GM21737 (cell line): Measurements from ENCODE around the gene CAMK1D.
A peak's percentile ranks its signal among the peaks of the same experiment; 100 is the strongest.
"Not testable (repeated sequence)": the region's sequence is repeated elsewhere in the genome, so short reads cannot be mapped to it uniquely, and the experiment has no call there.

Experiments used
- ATAC-seq: cut with Tn5 transposase; IDR thresholded peaks from one replicate; pipeline ENCODE4 v1.9.1; 2021; ENCODE audit warnings: mild to moderate bottlenecking, moderate library complexity; ENCODE audit not compliant: unreplicated experiment

CAMK1D gene

GRCh38 chr10:12348870-12349628, at the start of gene CAMK1D:
TSS of gene CAMK1D (plus strand) at chr10:12349547.
- ATAC-seq, result peak; percentile 54

DNA sequence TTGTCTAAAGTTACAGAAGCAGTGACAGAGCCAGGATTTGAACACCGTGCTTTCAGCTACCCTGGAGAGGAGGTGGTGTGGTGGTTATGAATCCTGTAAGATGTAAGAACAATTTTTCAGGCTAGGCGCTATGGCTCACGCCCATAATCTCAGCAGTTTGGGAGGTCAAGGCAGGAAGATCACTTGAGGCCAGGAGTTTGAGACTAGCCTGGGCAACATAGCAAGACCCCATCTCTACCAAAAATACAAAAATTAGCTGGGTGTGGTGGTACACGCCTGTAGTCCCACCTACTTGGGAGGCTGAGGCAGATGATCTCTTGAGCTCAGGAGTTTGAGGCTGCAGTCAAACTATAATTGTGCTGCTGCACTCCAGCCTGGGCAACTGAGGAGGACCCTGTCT, 48.3 kb upstream of the CAMK1D start:
- ATAC-seq, result not testable (repeated sequence)

DNA sequence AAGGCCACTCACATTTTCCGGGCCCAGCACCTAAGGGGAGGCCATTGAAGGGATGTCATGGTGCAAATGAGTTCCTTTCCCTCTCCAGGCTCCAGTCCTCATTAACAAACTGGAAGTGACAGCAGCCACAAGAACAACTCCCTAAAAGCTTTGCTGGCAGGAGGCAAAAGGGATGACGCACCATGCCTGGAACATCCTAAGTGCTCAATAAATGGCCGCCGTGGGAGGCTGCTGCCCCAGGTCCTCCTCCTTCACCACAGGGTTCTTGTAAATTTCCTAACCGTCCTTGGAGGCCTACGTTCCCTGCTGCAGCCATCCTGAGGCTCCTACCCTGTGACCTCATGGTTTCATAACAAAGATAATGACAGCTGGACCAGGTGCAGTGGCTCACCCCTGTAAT, 41.3 kb upstream of the CAMK1D start:
- ATAC-seq, result no peak

DNA sequence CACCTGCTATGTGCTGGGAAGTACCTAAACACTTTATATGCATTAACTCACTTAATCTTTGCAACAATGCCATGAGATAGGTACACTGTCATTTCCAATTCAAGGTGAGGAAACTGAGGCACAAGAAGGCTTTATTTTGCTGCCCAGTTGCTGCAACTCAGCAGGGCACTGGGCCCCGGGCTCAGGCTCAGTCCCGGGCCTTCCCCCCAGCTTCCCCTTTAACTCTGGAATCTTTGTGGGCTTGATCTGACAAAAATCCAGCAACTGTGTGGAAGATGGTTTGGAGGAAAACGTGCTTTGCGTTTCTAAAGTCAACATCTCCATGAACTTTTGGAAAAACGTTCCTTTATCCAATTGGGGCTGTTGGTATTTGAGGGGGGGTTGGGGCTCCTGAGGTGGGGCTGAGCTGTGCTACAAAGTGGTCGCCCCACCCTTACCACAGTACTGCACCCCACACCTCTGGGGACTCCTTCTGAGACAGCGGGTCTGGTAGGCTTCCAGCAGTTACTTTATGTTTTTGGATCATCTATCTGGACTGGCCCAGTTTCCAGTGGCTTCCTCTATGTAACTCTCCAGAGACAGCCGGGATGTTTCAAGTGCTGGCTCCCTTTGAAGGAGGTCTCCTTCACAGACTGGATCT, 40.5 kb upstream of the CAMK1D start:
- ATAC-seq, result no peak

GRCh38 chr10:12309783-12310182, 39.6 kb upstream of the CAMK1D start:
- not testable (repeated sequence) for ATAC-seq

DNA sequence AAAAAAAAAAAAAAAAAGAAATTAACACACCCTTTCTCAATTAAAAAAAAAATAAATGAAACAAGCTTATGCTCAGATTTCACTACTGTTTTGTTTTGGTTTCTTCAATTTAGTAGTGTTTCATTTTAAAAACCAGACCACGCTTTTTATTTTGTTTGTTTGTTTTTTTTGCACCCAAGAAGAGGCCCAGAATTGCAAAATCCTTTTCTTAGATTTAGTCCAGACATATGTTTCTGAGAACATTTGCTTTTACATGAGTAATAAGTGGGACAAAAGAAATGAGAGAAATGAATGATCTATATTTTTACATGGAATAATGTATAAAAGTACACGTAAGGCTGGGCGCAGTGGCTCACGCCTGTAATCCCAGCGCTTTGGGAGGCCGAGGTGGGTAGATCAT, 34.5 kb upstream of the CAMK1D start:
- no peak for ATAC-seq

GRCh38 chr10:12319076-12319475, 30.3 kb upstream of the CAMK1D start:
- no peak for ATAC-seq

- ATAC-seq, result no peak
Observed at GRCh38 chr10:12320892-12321291, 28.5 kb upstream of the CAMK1D start.

DNA sequence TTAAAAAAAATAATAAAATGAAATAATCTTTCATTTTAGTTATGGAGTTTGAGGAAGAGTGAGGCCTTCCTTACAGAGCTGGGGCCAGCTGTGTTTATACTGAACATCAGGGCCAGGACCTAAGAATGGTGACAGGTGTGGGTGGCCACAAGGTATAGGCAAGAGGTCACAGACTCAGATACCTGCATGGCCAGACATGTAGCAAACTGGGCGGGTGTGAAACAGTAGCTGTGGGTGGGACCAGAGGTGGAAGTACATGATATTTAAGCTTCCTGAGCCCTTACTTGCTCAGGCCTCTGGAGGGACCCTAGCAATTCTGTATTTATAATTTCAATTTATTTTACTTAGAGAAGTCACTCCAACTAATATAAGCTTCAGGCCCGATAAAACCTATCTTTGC, 27.7 kb upstream of the CAMK1D start:
- ATAC-seq, result no peak

- ATAC-seq, result no peak
Observed at GRCh38 chr10:12322583-12323131, 26.7 kb upstream of the CAMK1D start.

GRCh38 chr10:12324530-12324929, 24.8 kb upstream of the CAMK1D start:
- no peak for ATAC-seq

GRCh38 chr10:12327074-12327473, 22.3 kb upstream of the CAMK1D start:
- no peak for ATAC-seq

GRCh38 chr10:12327476-12327875, 21.9 kb upstream of the CAMK1D start:
- ATAC-seq, result no peak

- ATAC-seq, result not testable (repeated sequence)
Observed at GRCh38 chr10:12328312-12328711, 21.0 kb upstream of the CAMK1D start.

GRCh38 chr10:12332572-12333379, 16.6 kb upstream of the CAMK1D start:
- no peak for ATAC-seq

DNA sequence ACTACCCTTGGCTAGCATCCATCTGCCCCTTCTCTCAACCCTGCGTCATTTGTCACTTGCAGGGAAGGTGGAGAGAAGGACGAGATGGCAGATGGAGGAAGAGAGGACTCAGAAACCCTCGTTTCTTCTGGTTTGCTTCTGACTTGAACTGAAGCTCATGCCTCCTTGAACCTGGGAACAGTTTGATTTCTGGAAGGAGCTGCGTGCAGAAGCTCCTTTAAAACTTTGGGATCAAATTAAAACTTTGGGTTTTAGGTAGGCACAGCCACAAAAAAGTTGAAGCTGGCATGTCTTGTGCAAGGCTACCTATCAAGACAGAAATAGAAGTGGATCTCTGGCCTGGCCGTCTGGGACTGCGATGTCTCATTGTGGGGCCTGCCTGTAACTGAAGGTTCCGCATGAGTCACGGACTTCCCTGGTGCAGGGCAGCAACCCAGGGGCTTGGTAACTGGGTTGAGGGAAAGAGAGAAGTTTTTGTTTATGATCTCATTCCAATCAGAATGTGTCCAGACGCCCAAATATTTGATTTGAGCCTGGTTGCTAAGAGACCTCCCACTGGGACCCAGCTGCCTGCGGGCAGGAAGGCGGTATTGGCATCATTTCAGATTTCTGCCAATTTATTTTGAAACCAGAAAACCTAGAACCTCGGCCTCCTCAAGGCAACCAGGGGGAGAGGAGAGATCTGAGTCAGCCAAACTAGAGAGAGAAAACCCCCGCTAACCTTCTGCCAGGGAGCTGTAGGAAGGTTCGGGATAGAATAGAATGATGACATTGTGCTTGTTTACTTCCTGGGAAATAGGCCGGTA, 15.8 kb upstream of the CAMK1D start:
- ATAC-seq, result peak; percentile 80

DNA sequence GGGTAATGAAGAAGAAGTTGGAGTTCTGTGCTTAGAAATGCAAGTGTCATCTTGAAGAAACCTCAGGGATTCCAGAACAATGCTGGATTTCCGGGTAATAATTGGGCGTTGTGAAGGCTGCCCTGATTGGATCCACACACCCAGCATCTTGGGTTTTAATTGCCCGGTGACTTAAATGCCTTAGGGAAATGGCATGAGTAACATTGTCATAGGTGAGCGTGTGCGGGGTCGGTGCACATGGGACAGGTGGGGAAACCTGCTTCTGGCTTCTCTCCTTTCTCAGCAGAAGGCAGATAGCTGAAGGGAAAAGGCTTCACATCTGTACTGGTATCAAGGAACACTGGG, 15.2 kb upstream of the CAMK1D start:
- ATAC-seq, result no peak

DNA sequence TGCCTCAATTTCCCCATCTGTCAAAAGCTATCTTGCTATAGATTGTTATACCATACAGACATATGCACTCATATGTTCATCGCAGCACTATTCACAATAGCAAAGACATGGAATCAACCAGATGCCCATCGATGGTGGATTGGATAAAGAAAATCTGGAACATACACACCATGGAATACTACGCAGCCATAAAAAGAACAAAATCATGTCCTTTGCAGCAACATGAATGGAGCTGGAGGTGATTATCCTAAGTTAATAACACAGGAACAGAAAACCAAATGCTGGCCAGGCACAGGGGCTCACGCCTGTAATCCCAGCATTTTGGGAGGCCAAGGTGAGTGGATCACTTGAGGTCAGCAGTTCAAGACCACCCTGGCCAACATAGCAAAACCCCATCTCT, 14.2 kb upstream of the CAMK1D start:
- not testable (repeated sequence) for ATAC-seq

DNA sequence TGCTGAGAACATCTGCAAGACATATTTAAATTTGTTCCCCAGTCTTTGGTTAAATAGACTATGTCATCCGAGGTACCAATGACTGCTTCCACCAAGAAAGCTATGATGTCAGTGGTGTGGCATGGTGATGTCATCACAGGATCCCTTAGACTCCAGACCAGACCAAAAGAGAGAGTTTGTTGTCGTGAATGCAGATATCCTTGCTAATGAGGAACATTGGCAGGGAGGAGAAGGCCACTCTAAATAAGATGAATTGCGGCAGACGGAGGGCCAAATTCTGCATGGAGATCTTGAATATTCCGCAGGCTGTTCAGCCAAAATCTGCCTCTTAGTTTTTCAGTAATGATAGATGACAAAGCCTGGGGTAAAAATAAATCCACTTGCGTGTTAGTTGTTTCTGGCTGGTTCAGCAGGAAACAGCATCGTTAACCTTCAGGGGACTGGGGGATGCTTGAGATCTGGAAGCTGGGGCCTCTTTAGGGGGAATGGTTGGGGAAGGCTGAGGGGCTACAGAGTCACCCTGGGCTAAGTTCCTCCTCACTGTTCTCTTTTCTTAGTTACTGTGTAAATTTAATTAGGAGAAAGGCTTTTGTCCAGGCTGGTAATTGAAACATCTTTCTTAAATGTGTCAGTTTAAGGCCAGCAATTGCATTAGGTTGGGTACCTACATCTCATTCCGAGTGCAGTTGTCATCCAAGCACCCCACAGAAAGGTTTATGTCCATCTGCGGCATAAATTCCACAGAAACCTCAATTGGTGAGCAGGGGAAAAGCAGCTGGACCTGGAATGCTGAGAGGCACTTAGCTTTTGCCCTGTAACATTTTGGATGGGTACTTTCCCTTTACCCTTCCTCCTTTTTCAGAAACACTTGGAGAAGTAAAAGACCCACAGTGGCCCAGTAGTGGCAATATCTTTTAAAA, 11.6 kb upstream of the CAMK1D start:
- ATAC-seq, result no peak

DNA sequence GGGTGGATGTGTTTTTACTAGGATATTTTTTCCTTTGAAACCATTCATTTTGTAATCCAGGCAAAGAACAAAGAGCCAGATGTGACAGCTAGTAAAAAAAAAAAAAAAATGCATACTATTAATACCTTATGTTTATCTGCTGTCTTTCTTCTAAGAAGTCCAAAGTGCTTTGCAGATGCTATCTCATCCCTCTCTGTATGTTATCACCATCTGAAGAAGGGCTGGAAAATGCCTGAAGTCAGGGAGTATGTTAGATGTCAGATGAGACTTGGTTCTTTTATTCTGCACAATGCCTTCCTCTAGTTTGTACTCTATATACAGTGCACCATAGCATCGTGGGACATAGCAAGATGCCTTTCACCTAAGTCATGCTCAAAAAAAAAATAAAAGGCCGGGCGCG, 10.4 kb upstream of the CAMK1D start:
- ATAC-seq, result no peak
